SU-DHL-6 (cell line): ENCODE data around the gene ANO6.

Experiments used
- CTCF ChIP-seq: fragments of 200-600 bp; sonication (generic); IDR thresholded peaks from one replicate; pipeline ENCODE4 v1.5.1; 2017; ENCODE audit warnings: antibody characterized with exemption, mild to moderate bottlenecking, low read length, moderate library complexity; ENCODE audit not compliant: insufficient read depth, poor library complexity, severe bottlenecking
- EZH2phosphoT487 ChIP-seq: fragments of 200-600 bp; sonication (generic), shearing (Covaris generic); conservative IDR thresholded peaks from 2 replicates; pipeline ENCODE4 v1.6.1; 2018; ENCODE audit warnings: mild to moderate bottlenecking, antibody characterized with exemption, low read length, moderate library complexity, mixed read lengths

GRCh38 chr12:45282411-45282810, 66.5 kb downstream of the ANO6 start:
- no peak for TF ChIP-seq CTCF
- no peak for TF ChIP-seq EZH2phosphoT487
